ENCODE data around the gene OR1D5. TPM values are rescaled to one million over a fixed set of nuclear protein-coding genes. Genes with fewer than 3 reads are reported as not detected.
"Not testable (repeated sequence)": the region's sequence is repeated elsewhere in the genome, so short reads cannot be mapped to it uniquely, and the experiment has no call there.

Gene OR1D5
- total RNA-seq, 2 donors from 2014 or later, result not detected

DNA sequence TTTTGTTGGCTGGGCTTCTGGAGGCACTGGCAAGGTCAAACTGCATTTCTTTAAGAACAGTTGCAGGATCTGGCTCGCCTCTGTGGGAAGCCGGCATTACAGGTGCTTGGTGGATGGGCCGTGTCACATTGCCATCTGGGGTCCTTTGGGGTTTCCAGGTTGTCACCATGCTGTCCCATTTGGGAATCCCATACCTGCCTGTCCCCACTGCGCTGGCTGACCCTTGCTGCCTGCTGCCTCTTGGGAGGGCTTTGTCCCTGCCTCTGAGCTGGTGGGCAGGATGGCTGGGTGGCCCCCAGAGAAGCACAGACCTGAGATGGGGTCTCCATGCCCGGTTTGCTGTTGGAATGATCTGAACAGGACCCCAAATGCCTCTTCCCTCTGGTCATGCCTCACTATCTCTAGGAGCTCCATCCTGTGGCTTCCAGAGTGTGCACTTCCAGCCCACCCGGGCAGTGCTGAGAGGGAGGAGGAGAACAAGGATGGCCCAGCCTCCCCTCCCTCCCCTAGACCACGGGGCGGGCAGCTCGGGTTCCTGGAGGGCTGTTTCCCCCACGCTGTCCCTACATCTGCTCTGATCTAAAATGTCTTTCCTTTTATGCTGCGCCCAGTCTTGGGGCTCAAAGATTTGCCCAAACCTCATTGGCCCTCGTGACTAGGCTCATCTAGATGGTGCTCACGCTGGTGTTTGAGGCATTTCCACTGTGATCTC, 28.0 kb downstream of the OR1D5 start:
- no peaks in the 10 kb centered on the region for H3K36me3 Mint-ChIP-seq
- no peaks in the 10 kb centered on the region for H3K9me3 Mint-ChIP-seq
- DNase-seq (ENCODE audit: low spot score in 2 of 2) (peak in 1 of 2 donors; percentile 46), ATAC-seq (no peak)
- H3K27ac Mint-ChIP-seq, result no peak overlapping the region

DNA sequence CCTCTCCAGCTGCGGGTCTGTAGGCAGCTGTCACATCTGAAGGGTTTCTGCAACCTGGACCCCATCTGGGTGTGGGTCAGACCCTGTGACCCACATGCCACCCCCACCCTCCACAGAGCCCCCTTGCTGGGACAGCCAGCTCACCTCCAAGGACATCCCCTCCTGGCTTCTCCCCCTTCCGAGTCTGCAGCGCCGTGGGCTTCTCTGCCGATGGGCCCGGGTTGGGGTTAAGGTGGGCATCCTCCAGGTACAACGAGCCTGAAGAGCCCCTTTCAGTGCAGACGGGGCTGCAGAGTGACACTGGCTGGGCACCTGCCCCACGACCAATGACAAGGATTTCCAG, 28.9 kb downstream of the OR1D5 start:
- no peaks in the 10 kb centered on the region for H3K9me3 Mint-ChIP-seq
- H3K27ac Mint-ChIP-seq, result no peak overlapping the region
- H3K36me3 Mint-ChIP-seq, result no peaks in the 10 kb centered on the region
- no peak for ATAC-seq
- peak in 1 of 2 donors; percentile 11 for DNase-seq (ENCODE audit: low spot score in 2 of 2)

DNA sequence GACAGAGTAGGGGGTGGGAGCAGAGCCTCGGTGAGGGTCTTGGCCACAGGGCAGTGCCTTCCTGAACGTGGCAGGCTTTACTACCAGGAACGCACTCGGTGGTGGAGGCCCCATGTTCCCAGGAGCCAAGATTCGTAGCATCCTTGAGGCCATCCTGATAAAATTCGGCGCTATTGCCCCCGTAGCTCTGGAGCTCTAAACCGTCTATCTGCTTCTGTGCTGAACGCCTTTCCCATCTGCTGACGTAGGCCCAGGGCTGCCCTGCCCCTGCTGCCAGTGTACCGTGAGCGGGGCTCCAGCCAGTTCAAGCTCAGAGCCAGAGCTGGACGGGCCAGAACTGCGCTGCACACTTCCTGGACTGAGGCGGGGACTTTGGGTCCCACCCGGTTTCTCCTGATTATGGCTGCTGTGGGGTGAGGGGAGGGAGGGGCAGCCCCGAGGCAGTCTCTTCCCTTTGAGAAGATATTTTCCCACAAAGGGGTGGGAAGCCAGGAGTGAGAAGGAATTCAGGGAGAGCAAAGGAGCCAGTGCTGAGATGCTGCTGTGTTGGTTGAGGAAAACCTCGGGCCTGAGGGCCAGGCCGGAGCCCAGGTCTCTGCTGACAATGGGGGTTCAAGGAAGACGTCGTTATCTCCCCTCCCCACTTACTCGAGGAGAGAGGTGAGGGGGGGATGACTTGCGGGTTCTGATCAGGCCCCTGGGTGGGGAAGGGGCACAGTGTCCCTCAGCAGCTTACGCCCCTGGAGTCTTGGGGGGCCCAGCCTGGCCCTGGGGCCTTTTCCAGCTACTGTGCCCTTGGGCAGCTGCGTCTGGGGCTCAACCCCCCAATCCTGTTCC, 29.4 kb downstream of the OR1D5 start:
- ATAC-seq (no peak), DNase-seq (ENCODE audit: low spot score in 2 of 2) (peak in 1 of 2 donors; percentile 44)
- no peak overlapping the region for H3K27ac Mint-ChIP-seq
- H3K9me3 Mint-ChIP-seq, result no peaks in the 10 kb centered on the region
- H3K36me3 Mint-ChIP-seq, result no peaks in the 10 kb centered on the region

DNA sequence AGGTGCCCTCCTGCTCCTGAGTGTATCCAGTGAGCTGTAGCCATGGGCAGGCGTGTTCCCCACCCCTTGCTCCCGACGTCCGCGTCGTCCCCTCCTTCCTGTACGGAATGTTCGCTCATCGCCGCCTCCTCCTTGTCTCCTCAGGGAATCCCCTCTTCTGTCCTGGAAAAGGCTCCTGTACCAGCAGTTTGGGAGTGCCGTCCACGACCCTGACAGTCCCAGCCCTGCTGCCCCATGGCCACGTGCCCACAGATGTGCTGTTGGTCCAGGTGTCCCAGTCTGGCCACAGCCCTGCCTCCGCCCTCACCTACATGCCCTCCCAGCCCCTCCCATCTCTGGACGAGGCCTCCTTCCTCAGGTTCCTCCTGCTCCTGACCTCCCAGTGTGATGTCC, 30.2 kb downstream of the OR1D5 start:
- no peaks in the 10 kb centered on the region for H3K9me3 Mint-ChIP-seq
- no peaks in the 10 kb centered on the region for H3K36me3 Mint-ChIP-seq
- DNase-seq (ENCODE audit: low spot score in 2 of 2) (peak in 1 of 2 donors; percentile 35), ATAC-seq (no peak)
- H3K27ac Mint-ChIP-seq, result no peak overlapping the region

DNA sequence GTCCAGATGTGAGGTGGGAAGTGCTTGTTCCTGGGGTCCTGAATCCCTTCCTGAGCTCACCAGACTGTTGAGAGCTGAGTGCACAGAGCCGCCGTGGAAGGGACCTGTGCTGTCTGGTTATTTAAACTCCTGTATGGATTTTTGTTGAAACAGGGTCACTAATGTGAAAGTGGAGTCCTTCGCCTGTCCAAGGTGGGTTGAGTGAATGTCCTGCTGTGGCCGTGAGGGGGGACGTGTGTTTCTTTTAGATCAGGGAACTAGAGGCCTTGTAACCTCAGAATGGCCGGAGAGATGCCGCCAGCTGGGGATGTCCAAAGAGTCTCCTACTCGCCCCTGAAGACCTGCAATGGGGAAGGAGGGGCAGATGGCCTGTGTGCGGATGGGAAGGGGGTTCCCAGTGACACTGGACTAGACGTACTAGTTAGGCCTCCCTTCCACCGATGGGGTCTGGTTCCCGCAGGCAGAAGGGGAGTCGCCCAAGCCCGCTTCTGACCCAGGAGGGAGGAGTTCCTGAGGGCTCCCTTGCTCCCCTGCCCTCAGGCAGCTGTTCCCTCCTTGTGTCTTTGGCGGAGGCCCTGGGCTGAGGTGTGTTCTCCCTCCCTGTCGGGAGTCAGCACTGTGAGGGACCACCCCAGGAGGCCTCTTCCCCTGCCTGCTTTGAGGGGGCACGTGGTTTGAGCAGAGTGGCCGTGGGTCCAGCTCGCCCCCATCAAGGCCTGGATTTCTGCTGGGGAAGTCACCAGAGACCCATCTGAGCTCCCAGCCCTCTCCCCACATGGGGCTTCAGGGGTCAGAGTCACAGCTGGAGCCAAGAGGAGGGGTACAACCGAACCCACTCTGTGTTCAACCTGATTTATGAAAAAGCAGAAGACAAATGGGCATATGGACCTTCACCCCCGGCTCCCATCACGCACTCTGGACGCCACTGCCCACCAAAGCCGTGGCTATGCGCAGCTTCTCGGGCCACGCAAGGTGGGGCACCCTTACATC, 30.9 kb downstream of the OR1D5 start:
- H3K9me3 Mint-ChIP-seq, result no peaks in the 10 kb centered on the region
- H3K36me3 Mint-ChIP-seq, result no peaks in the 10 kb centered on the region
- no peak overlapping the region for H3K27ac Mint-ChIP-seq
- ATAC-seq (no peak), DNase-seq (ENCODE audit: low spot score in 2 of 2) (peak in 1 of 2 donors; percentile 39)

DNA sequence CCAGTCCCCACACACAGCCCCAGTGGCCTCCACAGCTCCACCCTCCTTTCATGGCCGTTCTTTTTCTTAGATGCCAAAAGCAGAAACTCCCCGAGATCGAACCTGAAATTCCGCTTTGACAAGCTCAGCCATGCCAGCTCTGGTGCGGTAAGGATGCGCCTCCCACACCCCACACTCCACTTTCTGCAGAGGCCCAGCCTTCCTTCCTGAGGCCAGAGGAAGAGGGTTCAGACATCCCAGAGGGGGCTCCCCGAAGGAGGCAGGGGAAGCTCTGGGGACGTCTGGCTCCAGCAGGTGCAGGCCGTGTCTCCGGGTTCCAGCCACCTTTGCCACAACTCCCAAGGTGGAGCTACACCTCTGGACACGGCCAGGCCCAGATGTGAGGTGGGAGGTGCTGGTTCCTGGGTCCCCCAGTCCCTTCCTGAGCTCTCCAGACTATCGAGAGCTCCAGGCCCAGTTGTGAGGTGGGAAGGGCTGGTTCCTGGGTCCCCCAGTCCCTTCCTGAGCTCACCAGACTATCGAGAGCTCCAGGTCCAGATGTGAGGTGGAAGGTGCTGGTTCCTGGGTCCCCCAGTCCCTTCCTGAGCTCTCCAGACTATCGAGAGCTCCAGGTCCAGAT, 32.4 kb downstream of the OR1D5 start:
- H3K9me3 Mint-ChIP-seq, H3K27ac Mint-ChIP-seq, H3K36me3 Mint-ChIP-seq, ATAC-seq: not testable (repeated sequence)
- peak in 1 of 2 donors; percentile 30 for DNase-seq (ENCODE audit: low spot score in 2 of 2)

DNA sequence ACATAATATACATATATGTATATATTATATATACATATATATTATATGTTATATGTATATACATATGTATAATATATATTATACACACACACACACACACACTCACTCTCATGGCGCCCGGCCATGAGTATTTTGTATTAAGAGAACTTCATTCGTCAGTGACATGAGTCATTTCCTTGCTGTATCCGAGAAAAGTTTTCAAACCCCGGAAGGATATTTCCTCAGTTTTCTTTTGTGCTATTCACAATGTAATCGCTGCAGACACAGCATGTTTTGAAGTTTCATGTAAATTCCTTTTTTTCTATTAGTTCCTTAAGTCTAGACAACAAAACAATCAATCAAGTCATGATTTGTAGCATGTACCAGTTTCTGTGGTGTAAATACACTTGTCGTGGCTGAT, 33.3 kb downstream of the OR1D5 start:
- H3K9me3 Mint-ChIP-seq, result no peaks in the 10 kb centered on the region
- ATAC-seq, result no peak

DNA sequence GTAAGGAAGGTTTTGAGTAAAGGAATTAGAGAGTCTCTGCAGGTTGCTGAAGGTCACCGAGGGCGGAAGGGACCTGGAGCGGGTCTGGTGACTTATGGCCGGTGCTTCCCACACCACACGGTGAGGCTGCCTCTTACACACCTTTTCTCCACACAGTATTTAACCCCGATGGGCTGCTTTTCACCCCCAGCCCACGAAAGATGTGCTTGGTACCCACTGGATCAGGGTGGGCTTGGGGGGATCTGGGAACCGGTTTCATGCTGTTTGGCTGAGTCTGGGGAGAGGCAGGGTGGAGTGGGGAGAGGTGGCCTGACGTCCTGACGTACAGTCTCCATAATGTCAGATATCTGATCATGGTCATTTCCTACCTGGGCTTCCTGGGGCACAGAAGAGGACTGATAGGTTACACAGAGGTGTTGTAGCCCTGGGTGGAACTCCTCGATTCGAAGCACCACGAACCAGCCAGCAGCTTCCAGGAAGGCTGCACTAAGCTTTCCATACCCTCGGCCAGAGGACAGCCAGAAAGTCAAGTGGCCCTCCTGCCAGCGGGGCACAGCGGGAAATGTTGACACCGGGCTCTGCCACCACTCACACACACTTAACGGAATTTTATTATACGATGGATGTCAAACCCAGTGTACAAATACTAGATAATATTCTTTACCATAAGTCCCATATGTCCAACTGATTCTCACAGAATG, 34.0 kb downstream of the OR1D5 start:
- Mint-ChIP-seq H3K9me3 (no peaks in the 10 kb centered on the region), H3K27ac (no peak overlapping the region)

More for the DNA sequence above, 33.3 kb downstream of the OR1D5 start:
- H3K27ac Mint-ChIP-seq, result no peak overlapping the region
- DNase-seq (ENCODE audit: low spot score in 2 of 2), result no peak
- H3K36me3 Mint-ChIP-seq, result no peaks in the 10 kb centered on the region

DNA sequence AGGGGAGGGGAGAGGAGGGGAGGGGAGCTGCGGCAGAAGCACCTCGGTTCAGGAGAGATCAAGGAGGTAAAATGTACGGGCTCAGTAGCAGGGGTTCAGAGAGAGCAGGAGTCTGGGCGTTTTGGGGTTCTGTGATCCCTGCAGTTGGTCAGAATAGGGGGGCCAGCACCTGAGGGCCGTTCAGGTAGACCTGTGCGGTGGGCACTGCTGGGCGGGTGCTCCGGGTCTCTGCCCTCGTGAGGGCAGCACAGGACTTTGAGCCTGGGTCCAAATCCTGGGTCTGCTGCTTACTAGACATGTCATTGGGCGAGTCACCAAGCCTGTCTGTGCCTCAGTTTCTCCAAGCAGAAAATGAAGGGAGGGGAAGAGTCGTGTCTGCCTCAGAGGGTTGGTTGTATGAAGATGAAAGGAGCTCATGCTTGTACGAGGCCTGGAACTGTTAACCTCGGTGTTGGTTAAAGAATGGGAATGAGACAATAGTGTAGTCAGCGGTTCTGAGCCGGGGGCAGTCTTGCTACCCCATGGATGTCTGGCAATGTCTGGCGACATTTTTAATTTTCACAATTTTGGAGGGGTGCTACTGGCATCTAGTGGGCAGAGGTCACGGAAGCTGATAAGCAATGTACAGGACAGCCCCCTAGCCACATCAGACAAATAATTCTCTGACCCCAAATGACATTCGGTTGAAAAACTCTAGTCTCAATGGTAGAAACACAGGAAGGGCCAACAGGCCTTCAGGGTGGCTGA, 35.4 kb downstream of the OR1D5 start:
- peaks cover 8 to 9% of the 10 kb centered on the region in 2 donors for H3K9me3 Mint-ChIP-seq

More for the DNA sequence above, 34.0 kb downstream of the OR1D5 start:
- peak in 1 of 2 donors; percentile 13 for DNase-seq (ENCODE audit: low spot score in 2 of 2)
- H3K36me3 Mint-ChIP-seq, result no peaks in the 10 kb centered on the region
- ATAC-seq, result no peak

DNA sequence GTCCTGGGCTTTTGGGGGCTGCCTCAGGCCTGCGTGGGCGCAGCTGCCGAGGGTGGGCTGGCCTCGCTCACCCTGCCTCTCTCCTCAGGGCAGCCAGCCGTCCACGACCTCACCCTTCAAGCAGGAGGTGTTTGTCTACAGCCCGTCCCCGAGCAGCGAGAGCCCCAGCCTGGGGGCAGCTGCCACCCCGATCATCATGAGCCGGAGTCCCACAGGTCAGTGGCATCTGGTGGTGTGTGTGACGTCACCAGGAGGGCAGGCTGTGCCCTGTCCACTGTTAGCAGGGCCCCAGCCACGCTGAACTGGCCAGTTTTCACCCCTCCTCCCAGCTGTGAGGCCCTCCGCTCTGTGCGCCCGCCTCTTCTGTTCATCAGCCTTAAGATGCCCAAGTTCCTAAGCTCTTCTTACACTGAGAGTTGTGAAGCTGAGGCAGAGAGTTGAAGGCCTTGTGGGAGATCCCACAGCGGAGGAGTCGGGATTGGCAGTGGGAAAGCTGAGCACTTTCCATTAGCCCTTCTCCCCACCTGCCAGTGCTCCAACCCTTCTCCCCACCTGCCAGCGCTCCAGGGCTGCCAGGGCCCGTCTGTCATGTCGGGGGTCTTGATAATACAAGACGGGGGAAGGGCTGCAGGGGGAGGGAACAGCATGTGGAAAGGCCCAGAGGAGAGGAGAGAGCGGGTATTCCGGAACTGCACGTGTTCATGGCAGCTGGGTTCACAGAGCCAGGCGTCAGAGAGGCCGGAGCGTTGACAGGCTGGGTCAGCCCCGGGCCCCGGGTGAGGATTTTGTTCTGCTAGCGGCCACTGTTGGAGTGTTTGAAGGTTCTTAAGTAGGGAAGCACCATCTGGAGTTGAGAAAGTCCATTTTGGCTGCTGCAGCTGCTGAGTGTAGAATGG, 36.3 kb downstream of the OR1D5 start:
- peaks cover 17 to 18% of the 10 kb centered on the region in 2 donors for H3K36me3 Mint-ChIP-seq
- DNase-seq (ENCODE audit: low spot score in 2 of 2), result no peak
- H3K27ac Mint-ChIP-seq, result no peak overlapping the region
- no peak for ATAC-seq
- H3K9me3 Mint-ChIP-seq, result peaks cover 13 to 15% of the 10 kb centered on the region in 2 donors

More for the DNA sequence above, 35.4 kb downstream of the OR1D5 start:
- ATAC-seq, result no peak
- peak in 1 of 2 donors; percentile 6 for DNase-seq (ENCODE audit: low spot score in 2 of 2)
- Mint-ChIP-seq H3K27ac (no peak overlapping the region), H3K36me3 (peaks cover 11% of the 10 kb centered on the region in 2 donors)

DNA sequence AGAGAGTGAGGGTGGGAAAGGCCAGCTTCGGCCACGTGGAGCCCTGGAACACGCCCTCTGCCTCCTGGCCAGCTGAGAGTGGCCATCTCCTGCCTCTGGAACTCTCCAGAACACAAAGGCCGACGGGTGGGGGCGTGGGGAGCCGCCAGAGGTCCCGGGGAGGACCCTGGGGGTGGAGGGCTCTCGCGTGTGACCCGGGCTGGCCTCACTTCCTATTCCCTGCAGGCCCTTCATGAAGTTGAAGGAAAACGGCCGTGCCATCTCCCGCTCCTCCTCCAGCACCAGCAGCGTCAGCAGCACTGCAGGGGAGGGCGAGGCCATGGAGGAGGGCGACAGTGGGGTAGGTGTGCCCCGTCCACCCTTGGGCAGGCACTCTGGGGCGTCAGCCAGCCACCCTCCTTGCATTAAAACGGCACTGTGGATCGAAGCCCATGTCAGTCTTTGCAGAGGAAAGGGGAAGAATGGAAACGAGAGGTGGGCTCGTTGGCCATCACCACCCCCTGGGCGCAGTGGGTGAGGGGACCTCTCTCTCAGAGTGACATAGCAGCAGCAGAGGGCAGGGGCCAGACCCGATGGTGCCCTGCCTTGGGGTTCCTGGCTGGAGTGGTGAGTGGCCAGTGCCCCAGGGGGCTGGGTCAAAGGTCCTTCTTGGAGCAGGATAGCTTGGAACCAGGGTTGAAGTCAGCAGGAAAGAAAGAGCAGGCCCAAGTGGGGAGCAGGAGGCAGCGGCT, 37.1 kb downstream of the OR1D5 start:
- no peak for ATAC-seq
- DNase-seq (ENCODE audit: low spot score in 2 of 2), result no peak
- Mint-ChIP-seq H3K9me3 (peaks cover 13 to 19% of the 10 kb centered on the region in 2 donors), H3K27ac (no peak overlapping the region), H3K36me3 (peaks cover 24 to 26% of the 10 kb centered on the region in 2 donors)

DNA sequence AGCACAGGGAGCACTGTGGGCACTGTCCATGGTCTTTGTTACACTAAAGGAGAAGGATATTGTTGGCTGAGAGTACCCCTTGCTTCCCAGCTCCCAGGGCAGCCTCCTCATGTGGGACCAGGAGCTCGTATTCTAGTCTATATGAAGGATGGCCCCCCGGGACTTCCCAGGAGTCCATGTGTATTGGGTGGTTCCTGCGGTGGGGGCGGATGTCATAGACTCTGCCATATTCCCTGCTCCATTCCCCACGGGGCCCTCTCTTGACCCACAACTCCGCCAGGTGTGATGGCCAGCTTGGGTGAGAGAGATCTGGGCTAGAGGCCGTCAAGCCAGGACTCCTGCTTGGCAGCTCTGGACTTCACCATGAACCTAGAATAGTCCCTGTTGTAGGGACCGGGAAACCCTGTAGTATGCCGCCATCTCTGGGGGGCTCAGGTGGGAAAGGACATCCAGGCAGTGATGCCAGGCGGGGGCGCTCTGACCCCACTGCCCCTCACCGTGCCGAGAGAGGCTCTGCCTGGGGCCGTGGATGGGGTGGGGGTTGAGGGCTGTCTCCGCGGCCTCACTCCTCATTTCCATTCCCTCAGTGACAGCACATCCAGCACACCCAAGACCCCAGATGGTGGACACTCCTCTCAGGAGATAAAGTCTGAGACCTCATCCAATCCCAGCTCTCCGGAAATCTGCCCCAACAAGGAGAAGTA, 37.8 kb downstream of the OR1D5 start:
- DNase-seq (ENCODE audit: low spot score in 2 of 2), result no peak
- peaks cover 32 to 33% of the 10 kb centered on the region in 2 donors for H3K36me3 Mint-ChIP-seq
- peaks cover 13 to 25% of the 10 kb centered on the region in 2 donors for H3K9me3 Mint-ChIP-seq
- H3K27ac Mint-ChIP-seq, result no peak overlapping the region
- ATAC-seq, result no peak

DNA sequence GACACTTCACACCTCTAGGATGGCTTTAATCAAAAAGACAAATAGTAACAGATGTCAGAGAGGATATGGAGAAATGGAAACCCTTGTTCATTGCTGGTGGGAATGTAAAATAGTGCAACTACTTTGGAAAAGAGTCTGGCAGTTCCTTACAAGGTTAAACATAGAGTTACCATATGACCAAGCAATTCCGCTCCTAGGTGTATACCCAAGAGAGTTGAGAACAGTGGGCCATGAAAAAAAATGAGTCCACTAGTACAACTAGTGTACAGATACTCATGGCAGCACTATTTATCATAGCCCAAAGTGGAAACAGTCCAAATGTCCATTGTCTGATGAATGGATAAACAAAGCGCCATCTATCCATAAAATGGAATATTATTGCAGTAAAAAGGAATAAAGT, 39.1 kb downstream of the OR1D5 start:
- ATAC-seq (no peak), DNase-seq (ENCODE audit: low spot score in 2 of 2) (no peak)
- Mint-ChIP-seq H3K36me3 (peaks cover 33 to 35% of the 10 kb centered on the region in 2 donors), H3K27ac (no peak overlapping the region), H3K9me3 (peaks cover 13 to 26% of the 10 kb centered on the region in 2 donors)

All from activated naive CD4-positive, alpha-beta T cell treated with anti-CD3 and anti-CD28 coated beads, Interleukin-2, amount 50 U/mL, for 72 hours (primary cell).